ENCODE measurements around the gene SCMH1. TPM values are rescaled to one million over a fixed set of nuclear protein-coding genes. Genes with fewer than 3 reads are reported as not detected.

SCMH1 gene
- total RNA-seq, 2 experiments from 2014 or later, result 25.3 to 26.1 TPM

- no peak for TF ChIP-seq CTCF (IDR thresholded peaks at IDR 0.05)
Measured at GRCh38 chr1:41274752-41275545, 32.8 kb upstream of the SCMH1 start.

GRCh38 chr1:41272601-41273000 lies 30.5 kb upstream of the SCMH1 start:
- DNase-seq (no peak), ATAC-seq (no peak)
- CTCF ChIA-PET, result interaction anchor here (0.6 to 1.0 kb wide), 2 partner anchors 10 to 145 kb away, joined by 3 read pairs; no protein-coding TSS in a partner anchor
- POLR2A ChIA-PET, result no interaction called here
- no peak overlapping the region for H3K4me3 Mint-ChIP-seq
- intact Hi-C loops (cut with micrococcal nuclease), result no loop called here
- TF ChIP-seq CTCF (IDR thresholded peaks at IDR 0.05), result no peak
- no peaks in the 10 kb centered on the region for H3K27me3 Mint-ChIP-seq
- no peaks in the 10 kb centered on the region for H3K4me1 Mint-ChIP-seq (ENCODE audit: low read depth)
- no peak overlapping the region for H3K27ac Mint-ChIP-seq
- no peaks in the 10 kb centered on the region for H3K36me3 Mint-ChIP-seq (ENCODE audit: low read depth)
- no peaks in the 10 kb centered on the region for H3K9me3 Mint-ChIP-seq

More at GRCh38 chr1:41274752-41275545, 32.8 kb upstream of the SCMH1 start:
- peaks cover 4% of the 10 kb centered on the region for H3K27me3 Mint-ChIP-seq
- H3K4me3 Mint-ChIP-seq, result no peak overlapping the region
- ATAC-seq, result no peak
- CTCF ChIA-PET, result no interaction called here
- no peak for DNase-seq
- no peak overlapping the region for H3K27ac Mint-ChIP-seq
- H3K9me3 Mint-ChIP-seq, result no peaks in the 10 kb centered on the region
- intact Hi-C loops (cut with micrococcal nuclease), result no loop called here
- no peaks in the 10 kb centered on the region for H3K36me3 Mint-ChIP-seq (ENCODE audit: low read depth)
- H3K4me1 Mint-ChIP-seq (ENCODE audit: low read depth), result no peaks in the 10 kb centered on the region
- POLR2A ChIA-PET, result no interaction called here

- POLR2A ChIA-PET, result no interaction called here
- DNase-seq (peak; percentile 68), ATAC-seq (peak; percentile 74)
- Mint-ChIP-seq H3K4me3 (no peak overlapping the region), H3K4me1 (ENCODE audit: low read depth) (no peaks in the 10 kb centered on the region), H3K27me3 (no peaks in the 10 kb centered on the region), H3K9me3 (no peaks in the 10 kb centered on the region), H3K27ac (no peak overlapping the region), H3K36me3 (ENCODE audit: low read depth) (no peaks in the 10 kb centered on the region)
- CTCF ChIA-PET, result interaction anchor here (1.0 to 3.0 kb wide), 4 partner anchors 10 to 165 kb away, joined by 3 to 15 read pairs (median 7); no protein-coding TSS in a partner anchor
- peak; percentile 99 for TF ChIP-seq CTCF (IDR thresholded peaks at IDR 0.05)
- intact Hi-C loops (cut with micrococcal nuclease), result loop anchor here (2.0 to 5.0 kb wide), 2 partner anchors 149 to 164 kb away; no protein-coding TSS in a partner anchor
Measured at GRCh38 chr1:41268154-41268770, 26.2 kb upstream of the SCMH1 start.

- Mint-ChIP-seq H3K9me3 (no peaks in the 10 kb centered on the region), H3K27me3 (no peaks in the 10 kb centered on the region), H3K27ac (no peak overlapping the region), H3K4me1 (ENCODE audit: low read depth) (no peaks in the 10 kb centered on the region), H3K36me3 (ENCODE audit: low read depth) (no peaks in the 10 kb centered on the region), H3K4me3 (no peak overlapping the region)
- TF ChIP-seq CTCF (IDR thresholded peaks at IDR 0.05), result no peak
- CTCF ChIA-PET, result interaction anchor here (1.4 to 2.6 kb wide), 3 partner anchors 11 to 156 kb away, joined by 3 to 7 read pairs (median 5); no protein-coding TSS in a partner anchor
- DNase-seq (no peak), ATAC-seq (no peak)
- intact Hi-C loops (cut with micrococcal nuclease), result no loop called here
- POLR2A ChIA-PET, result no interaction called here
Measured at GRCh38 chr1:41261926-41262618, 20.0 kb upstream of the SCMH1 start.
